ENCODE results near the gene TMCO5A. TPM values are rescaled to one million over a fixed set of nuclear protein-coding genes. Genes with fewer than 3 reads are reported as not detected.

The TMCO5A gene
- not detected in 2 replicates for total RNA-seq

DNA sequence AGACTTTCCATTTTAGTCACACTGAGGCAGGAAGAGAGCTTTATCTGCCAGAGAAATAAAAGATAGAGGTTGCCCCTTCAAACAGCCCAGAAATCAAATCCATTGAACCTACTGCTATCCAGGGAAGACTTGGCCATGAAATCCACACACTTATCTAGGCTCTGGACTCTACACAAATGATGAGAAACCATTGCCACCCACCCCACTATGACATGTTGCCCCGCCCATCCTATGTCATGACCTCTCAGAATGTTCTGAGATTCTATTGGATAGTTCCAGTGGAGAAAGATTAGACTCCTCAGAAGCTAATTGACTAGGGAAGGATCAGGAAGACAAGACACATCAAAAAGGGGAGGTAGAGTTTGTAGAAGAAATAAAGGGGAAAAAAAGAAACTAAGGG is at the start of gene TMCO5A:
TSS of gene TMCO5A (plus strand) at position 301 of the 400 bp plus-strand sequence. CDS start 1,684 bp downstream, outside the sequence.

